Esophagus squamous epithelium (tissue), 4 donors: ENCODE measurements around the gene ALKBH5.

ENCODE experiments used
- CTCF ChIP-seq, 6 experiments: fragments of 450-650 bp in 4 of 6; fragments of 200-600 bp in 2 of 6; sonication (generic) in 2 of 6; IDR thresholded peaks; one replicate each; pipeline ENCODE4 v1.5.1; 2016 to 2019; ENCODE audit warnings: antibody characterized with exemption in 6 of 6, mild to moderate bottlenecking in 4 of 6, moderate library complexity in 4 of 6
- POLR2A ChIP-seq, 4 donors: fragments of 450-650 bp; IDR thresholded peaks; one replicate each; pipeline ENCODE4 v1.6.1; 2017; ENCODE audit warnings: antibody characterized with exemption in 4 of 4, mild to moderate bottlenecking in 4 of 4, moderate library complexity in 3 of 4

- TF ChIP-seq CTCF (IDR thresholded peaks at IDR 0.05): no peak
- no peak for TF ChIP-seq POLR2A (IDR thresholded peaks at IDR 0.05)
Measured at GRCh38 chr17:18229771-18230170, 46.1 kb downstream of the ALKBH5 start.
